ENCODE measurements around the gene PLPPR1.

The PLPPR1 gene

GRCh38 chr9:101311758-101312420, 283.4 kb downstream of the PLPPR1 start:
- DNase-seq (ENCODE audit: low read depth) = peak; percentile 39
- H3K4me3 ChIP-seq (ENCODE audit: low read depth, low read length) = no peak overlapping the region
- peak; percentile 52 for TF ChIP-seq CTCF (IDR thresholded peaks at IDR 0.05; ENCODE audit: low read depth, low read length, missing control alignments)

- H3K4me3 ChIP-seq (ENCODE audit: low read depth, low read length) = no peak overlapping the region
- DNase-seq (ENCODE audit: low read depth) = no peak
- TF ChIP-seq CTCF (IDR thresholded peaks at IDR 0.05; ENCODE audit: low read depth, low read length, missing control alignments) = no peak
These were observed 284.1 kb downstream of the PLPPR1 start for GRCh38 chr9:101312661-101313060.

DNA sequence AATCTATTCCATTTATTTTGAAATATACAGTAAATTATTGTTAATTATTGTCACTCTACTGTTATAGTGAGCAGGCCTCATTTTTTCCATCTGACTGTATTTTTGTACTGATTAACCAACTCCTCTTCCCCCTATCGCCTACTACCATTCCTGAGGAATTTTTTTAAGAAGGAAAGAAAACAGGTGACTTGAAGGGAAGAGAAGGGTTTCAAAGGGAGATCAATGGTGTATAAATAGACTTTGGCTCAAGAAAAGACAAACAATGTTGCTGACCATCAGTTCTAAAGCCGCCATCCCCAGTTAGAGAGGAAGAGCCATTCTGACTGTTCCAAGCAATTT, 286.6 kb downstream of the PLPPR1 start:
- no peak for DNase-seq (ENCODE audit: low read depth)
- H3K4me3 ChIP-seq (ENCODE audit: low read depth, low read length) = no peak overlapping the region
- TF ChIP-seq CTCF (IDR thresholded peaks at IDR 0.05; ENCODE audit: low read depth, low read length, missing control alignments) = no peak

GRCh38 chr9:101317735-101318134, 289.2 kb downstream of the PLPPR1 start:
- no peak for TF ChIP-seq CTCF (IDR thresholded peaks at IDR 0.05; ENCODE audit: low read depth, low read length, missing control alignments)
- no peak for DNase-seq (ENCODE audit: low read depth)
- H3K4me3 ChIP-seq (ENCODE audit: low read depth, low read length) = no peak overlapping the region

DNA sequence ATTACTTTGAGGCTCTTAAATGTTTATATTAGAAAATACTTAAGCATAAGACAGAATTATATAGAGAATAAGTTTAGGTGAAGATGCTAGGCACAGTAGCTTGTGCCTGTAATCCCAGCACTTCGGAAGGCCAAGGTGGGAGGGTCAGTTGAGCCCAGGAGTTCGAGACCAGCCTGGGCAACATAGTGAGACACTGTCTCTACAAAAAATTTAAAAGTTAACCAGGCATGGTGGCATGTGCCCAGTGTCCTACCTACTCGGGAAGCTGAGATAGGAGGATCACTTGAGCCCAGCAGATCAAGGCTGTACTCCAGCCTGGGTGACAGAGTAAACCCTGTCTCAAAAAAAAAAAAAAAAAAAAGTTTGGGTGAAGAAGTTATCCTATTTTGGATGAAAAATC, 294.6 kb downstream of the PLPPR1 start:
- no peak overlapping the region for H3K4me3 ChIP-seq (ENCODE audit: low read depth, low read length)
- DNase-seq (ENCODE audit: low read depth) = no peak
- TF ChIP-seq CTCF (IDR thresholded peaks at IDR 0.05; ENCODE audit: low read depth, low read length, missing control alignments) = no peak

DNA sequence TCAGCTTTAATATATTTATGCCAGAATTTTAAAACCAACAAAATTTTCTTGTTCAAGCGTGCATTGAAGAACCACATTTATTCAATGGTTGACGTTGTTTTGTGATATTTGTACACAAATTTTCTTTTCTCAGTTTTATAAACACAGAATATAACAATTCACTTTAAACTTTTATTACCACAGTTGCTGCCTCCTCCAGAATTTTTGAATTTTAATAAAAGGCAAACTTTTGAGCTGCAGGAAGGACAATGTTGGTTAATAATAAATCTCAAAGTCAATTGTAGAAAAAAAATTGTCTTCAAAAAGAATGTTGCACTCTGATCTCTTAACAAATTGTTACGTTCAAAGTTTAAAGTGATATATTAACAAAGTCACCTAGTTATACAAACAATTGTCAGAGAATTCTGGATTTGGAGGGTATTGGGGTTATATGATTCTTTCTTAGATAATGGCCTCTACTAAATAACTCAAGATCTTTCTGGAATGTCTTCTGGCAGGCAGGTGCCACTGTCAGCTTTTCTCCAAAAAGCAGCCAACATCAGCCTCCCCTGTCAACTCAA, 295.8 kb downstream of the PLPPR1 start:
- TF ChIP-seq CTCF (IDR thresholded peaks at IDR 0.05; ENCODE audit: low read depth, low read length, missing control alignments) = no peak
- no peak for DNase-seq (ENCODE audit: low read depth)
- no peak overlapping the region for H3K4me3 ChIP-seq (ENCODE audit: low read depth, low read length)

DNA sequence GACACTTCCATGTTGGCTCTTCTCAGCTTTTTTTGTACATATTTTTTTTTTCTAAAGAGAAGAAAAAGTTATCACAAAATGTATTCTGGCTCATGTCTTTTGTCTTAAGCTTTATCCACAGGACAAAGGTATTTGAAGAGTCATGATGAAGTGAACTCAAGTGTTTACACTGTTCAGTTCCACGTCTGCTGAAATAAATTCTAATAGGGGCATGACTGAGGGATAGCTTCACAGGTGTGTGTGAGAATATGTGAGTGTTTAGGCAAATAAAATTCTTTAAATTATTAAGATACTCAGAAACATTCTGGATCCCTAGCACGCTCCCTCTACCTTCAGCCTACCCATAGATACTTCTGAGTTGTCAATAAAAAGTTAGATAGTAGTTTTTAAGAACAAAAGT, 296.5 kb downstream of the PLPPR1 start:
- no peak overlapping the region for H3K4me3 ChIP-seq (ENCODE audit: low read depth, low read length)
- DNase-seq (ENCODE audit: low read depth) = no peak
- no peak for TF ChIP-seq CTCF (IDR thresholded peaks at IDR 0.05; ENCODE audit: low read depth, low read length, missing control alignments)
